ENCODE data around the gene GREM2.

GREM2 gene

GRCh38 chr1:240610636-240611035 lies 1.3 kb downstream of the GREM2 start:
- H3K27ac ChIP-seq, result no peak overlapping the region
- TF ChIP-seq ZFX (IDR thresholded peaks at IDR 0.05) (no peak), CTCF (conservative IDR thresholded peaks at IDR 0.05) (no peak)

- TF ChIP-seq ZFX (IDR thresholded peaks at IDR 0.05), result no peak
- H3K27ac ChIP-seq, result no peak overlapping the region
These were observed 2.4 kb downstream of the GREM2 start for GRCh38 chr1:240609527-240610060.

DNA sequence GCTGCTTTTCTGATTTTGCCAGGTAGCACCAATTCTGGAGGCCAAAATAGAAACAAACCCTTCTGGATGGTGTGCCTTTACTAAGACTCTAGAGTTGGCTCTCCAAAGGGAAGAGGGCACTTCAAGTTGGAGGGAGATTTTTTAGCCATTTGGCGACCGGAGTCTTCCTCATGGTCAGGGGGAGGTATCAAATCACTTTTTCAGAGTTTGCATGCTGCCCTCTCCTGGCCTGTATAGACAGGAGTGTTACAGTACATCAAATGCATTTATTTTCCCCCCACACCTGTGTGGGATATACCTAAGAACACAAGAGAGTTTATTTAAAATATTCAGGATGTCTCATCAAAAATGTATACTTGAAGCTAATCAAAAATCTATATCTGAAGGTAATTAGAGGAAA lies 3.2 kb downstream of the GREM2 start:
- TF ChIP-seq ZFX (IDR thresholded peaks at IDR 0.05) (no peak), CTCF (conservative IDR thresholded peaks at IDR 0.05) (peak; percentile 71)
- H3K27ac ChIP-seq, result no peak overlapping the region

DNA sequence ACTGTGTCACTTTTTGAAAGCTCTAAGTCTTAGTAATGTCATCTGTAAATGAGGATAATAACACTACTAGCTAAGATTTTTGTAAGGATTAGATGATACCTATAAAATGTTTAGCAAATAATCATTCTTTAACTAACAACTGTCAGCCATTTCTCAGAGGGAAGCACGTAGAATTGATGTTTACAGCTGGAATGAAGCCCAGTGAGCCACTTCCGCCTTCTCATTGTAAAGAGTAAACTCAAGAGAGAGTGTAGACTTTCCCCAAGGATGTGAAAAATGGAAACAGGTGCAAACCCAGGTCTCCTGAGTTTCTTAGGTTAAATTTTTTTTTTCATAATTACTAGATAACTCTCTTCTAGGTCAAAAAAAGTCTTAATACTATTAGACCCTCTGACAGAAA lies 4.9 kb downstream of the GREM2 start:
- TF ChIP-seq ZFX (IDR thresholded peaks at IDR 0.05), result no peak
- TF ChIP-seq CTCF (conservative IDR thresholded peaks at IDR 0.05), result no peak
- H3K27ac ChIP-seq, result peak overlapping the region; percentile 39; the same call in 1 of the 2 replicates

- no peak overlapping the region for H3K27ac ChIP-seq
- no peak for TF ChIP-seq ZFX (IDR thresholded peaks at IDR 0.05)
- TF ChIP-seq CTCF (conservative IDR thresholded peaks at IDR 0.05), result peak; percentile 38
These were observed 9.8 kb downstream of the GREM2 start for GRCh38 chr1:240602189-240602588.

DNA sequence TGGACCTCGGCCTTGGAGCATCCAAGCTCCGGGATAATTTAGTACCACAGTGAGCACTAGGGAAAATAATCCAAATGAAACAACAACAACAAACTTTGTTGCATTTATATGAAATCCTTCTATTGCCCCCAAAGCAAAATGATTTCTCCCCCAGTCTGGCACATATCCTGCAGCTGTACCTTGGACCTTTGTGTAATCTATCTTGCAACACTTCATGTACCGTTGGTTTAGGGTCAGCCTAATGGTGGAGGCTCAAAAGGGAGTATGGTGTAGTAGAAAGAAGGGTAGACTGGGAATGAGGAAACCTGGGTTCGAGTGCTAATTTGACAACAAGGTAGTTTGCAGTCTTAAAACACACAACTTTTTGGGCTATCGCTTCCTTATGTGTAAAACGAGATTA lies 12.1 kb downstream of the GREM2 start:
- TF ChIP-seq CTCF (conservative IDR thresholded peaks at IDR 0.05), result no peak
- no peak for TF ChIP-seq ZFX (IDR thresholded peaks at IDR 0.05)

DNA sequence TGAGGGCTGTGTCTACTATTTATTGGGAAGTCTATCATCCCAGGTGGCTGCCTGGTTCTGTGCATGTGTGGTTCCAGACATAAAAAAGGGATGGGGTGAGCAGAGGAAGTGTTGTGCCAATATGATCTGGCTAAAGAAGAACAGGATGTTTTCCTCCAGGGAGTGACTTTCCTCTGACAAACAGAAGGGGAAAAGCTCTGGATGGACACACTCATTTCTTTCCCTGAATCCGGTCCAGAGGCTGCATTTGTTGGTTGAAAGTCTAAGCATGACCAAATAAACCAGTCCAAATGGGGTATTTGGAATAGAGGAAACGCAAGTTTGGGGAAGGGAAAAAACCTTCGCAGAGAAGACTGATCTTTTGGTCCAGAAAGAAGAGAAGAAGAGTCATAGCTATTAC lies 12.7 kb downstream of the GREM2 start:
- no peak for TF ChIP-seq ZFX (IDR thresholded peaks at IDR 0.05)
- no peak for TF ChIP-seq CTCF (conservative IDR thresholded peaks at IDR 0.05)
- no peak overlapping the region for H3K27ac ChIP-seq

More for the DNA sequence above, 12.1 kb downstream of the GREM2 start:
- H3K27ac ChIP-seq, result no peak overlapping the region

DNA sequence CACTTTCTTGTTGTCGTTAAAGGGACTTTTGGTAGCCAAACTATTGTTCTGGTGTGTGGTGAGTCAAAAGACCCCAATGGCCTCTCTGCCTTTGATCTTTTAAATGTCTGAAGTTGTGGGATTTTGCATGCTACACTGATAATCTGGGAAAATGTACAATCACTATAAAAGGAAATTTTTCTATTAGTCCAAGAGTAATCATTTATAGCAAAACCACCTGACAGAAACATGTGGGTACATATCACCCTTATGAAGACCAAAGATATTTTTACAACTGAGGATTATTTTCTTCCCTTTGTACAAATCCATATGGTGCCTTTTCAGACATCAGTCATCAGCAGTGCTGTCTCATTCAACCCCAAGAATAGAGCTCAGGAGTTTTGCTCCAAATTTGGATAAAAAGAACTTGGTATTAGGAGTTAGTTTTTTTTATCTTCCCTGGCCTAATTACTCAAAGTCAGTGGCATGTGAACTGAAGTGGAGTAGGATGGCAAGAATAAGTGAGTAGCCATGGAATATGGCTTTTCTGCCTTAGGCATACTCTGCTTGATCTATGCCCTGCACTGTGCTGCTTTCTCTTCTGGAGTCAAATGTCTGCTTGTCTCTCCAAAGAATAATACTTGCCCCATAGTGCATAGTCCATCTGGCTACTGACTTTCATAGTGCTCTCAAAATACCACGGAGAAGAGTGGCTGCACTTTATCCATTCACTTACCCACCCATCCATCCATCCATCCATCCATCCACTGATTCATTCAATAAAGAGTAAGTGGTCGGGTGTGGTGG lies 13.5 kb downstream of the GREM2 start:
- H3K27ac ChIP-seq, result no peak overlapping the region
- no peak for TF ChIP-seq ZFX (IDR thresholded peaks at IDR 0.05)

All from C4-2B (cell line).